Muscle of leg (tissue), 11 donors: Measurements from ENCODE around the gene FMN1. TPM values are rescaled to one million over a fixed set of nuclear protein-coding genes. Genes with fewer than 3 reads are reported as not detected.

Experiments used
- DNase-seq: peaks from one replicate; pipeline ENCODE4 v3.0.0; 2013
- H3K27ac ChIP-seq: one replicate; pipeline ENCODE4 v1.5.1; 2013; ENCODE audit warnings: mild to moderate bottlenecking, low read length, control low read depth
- H3K27me3 ChIP-seq: one replicate; pipeline ENCODE4 v1.6.1; 2013; ENCODE audit warnings: low read length; ENCODE audit not compliant: control insufficient read depth, insufficient read depth
- H3K36me3 ChIP-seq: one replicate; pipeline ENCODE4 v1.6.1; 2013; ENCODE audit warnings: low read length; ENCODE audit not compliant: control insufficient read depth, insufficient read depth
- H3K4me1 ChIP-seq: one replicate; pipeline ENCODE4 v1.6.1; 2013; ENCODE audit warnings: low read length; ENCODE audit not compliant: control insufficient read depth, insufficient read depth
- H3K4me3 ChIP-seq: one replicate; pipeline ENCODE4 v1.5.1; 2013; ENCODE audit warnings: low read length, control low read depth
- H3K9me3 ChIP-seq: replicated peaks from 2 replicates; pipeline ENCODE4 v1.6.1; 2013; ENCODE audit warnings: low read depth, low read length; ENCODE audit not compliant: control insufficient read depth
- WGBS: methylation state at CpG from one replicate; pipeline ENCODE4 v1.1.5; 2013; ENCODE audit warnings: missing lambda C conversion rate; ENCODE audit not compliant: insufficient coverage; 5-methylcytosine and 5-hydroxymethylcytosine counted together
- polyA plus RNA-seq, 8 donors: library from polyadenylated mRNA; unstranded; fragments of 120-200 nt; gene quantifications; one replicate each; pipeline versions ENCODE4 v1.2.1 to v1.2.3, GENCODE V29; 2013; ENCODE audit warnings: inconsistent platforms in 1 of 8, low replicate concordance in 1 of 8; ENCODE audit not compliant: insufficient read length in 8 of 8, insufficient read depth in 1 of 8
- total RNA-seq: library from RNA; stranded (reverse); fragments of 120-200 nt; gene quantifications from one replicate; pipeline ENCODE4 v1.2.4, GENCODE V29; 2013

FMN1 gene
- total and polyA plus RNA-seq, 9 donors, result 0.50 to 3.5 (median 1.0) TPM

DNA sequence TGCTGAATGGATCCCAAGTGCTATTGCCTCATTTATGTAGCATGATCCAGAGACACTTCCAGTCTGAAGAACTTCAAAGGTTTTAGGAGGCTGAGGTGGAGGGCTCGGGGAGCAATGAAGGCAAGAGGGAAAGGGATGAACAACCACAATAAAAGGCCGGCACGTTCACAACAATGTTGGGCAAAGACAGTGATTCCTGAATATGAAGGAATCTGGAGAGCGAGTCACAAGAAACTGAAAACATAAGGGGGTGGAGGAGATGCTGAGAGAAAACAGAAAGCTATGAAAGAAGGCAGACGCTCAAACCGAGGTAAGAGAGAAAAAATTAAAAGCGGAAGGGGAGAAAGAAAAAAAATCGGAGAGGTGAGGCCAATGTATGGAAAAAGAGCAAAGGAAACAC, 356.6 kb downstream of the FMN1 start:
- H3K9me3 ChIP-seq, result no peaks in the 10 kb centered on the region

DNA sequence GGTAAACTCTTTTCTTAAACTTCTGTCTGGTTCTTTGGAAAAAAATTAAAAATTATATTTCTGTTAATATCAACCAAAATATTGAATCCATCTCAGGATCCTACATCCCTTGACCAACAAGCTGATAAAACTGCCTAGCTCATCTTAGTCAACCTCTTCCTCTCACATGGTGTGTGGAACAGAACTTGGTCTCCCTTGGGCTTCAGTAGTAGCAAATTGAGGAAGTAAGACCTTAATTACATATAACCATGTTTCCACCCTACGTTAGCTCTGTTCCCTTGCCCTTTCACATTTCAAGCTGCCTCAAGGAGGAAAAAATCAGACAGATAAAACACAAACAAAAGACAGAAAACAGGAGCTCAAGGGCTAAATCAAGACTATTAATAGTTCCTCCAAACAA, 360.4 kb downstream of the FMN1 start:
- Histone ChIP-seq H3K9me3 (no peaks in the 10 kb centered on the region), H3K4me3 (no peak overlapping the region), H3K27me3 (peaks cover 9% of the 10 kb centered on the region), H3K36me3 (no peaks in the 10 kb centered on the region), H3K4me1 (no peaks in the 10 kb centered on the region), H3K27ac (no peak overlapping the region)
- no CpG with 5 or more reads among the region's 1 CpG for WGBS
- DNase-seq, result peak; percentile 50

More for the DNA sequence above, 356.6 kb downstream of the FMN1 start:
- Histone ChIP-seq H3K36me3 (no peaks in the 10 kb centered on the region), H3K27ac (no peak overlapping the region), H3K4me1 (no peaks in the 10 kb centered on the region), H3K4me3 (no peak overlapping the region), H3K27me3 (peaks cover 10% of the 10 kb centered on the region)
- no peak for DNase-seq
- 85% methylated on average over 8 of the region's 8 CpGs for WGBS

- Histone ChIP-seq H3K27me3 (peaks cover 4% of the 10 kb centered on the region), H3K4me1 (no peaks in the 10 kb centered on the region), H3K36me3 (no peaks in the 10 kb centered on the region), H3K4me3 (no peak overlapping the region), H3K9me3 (no peaks in the 10 kb centered on the region), H3K27ac (no peak overlapping the region)
- no peak for DNase-seq
- WGBS, result no CpG with 5 or more reads among the region's 1 CpG
These were observed 361.1 kb downstream of the FMN1 start for GRCh38 chr15:32833379-32833821.

- DNase-seq, result no peak
- Histone ChIP-seq H3K36me3 (no peaks in the 10 kb centered on the region), H3K27me3 (peaks cover 4% of the 10 kb centered on the region), H3K27ac (no peak overlapping the region), H3K9me3 (no peaks in the 10 kb centered on the region), H3K4me1 (no peaks in the 10 kb centered on the region), H3K4me3 (no peak overlapping the region)
- no CpG with 5 or more reads among the region's 1 CpG for WGBS
These were observed 363.0 kb downstream of the FMN1 start for GRCh38 chr15:32831485-32831884.

- no peak for DNase-seq
- no peaks in the 10 kb centered on the region for H3K4me1 ChIP-seq
- no peaks in the 10 kb centered on the region for H3K36me3 ChIP-seq
- H3K27ac ChIP-seq, result no peak overlapping the region
- H3K27me3 ChIP-seq, result peaks cover 4% of the 10 kb centered on the region
- no CpG with 5 or more reads among the region's 1 CpG for WGBS
- H3K4me3 ChIP-seq, result no peak overlapping the region
- no peaks in the 10 kb centered on the region for H3K9me3 ChIP-seq
These were observed 364.3 kb downstream of the FMN1 start for GRCh38 chr15:32830241-32830640.

- no peaks in the 10 kb centered on the region for H3K9me3 ChIP-seq
- H3K27ac ChIP-seq, result no peak overlapping the region
- no peaks in the 10 kb centered on the region for H3K36me3 ChIP-seq
- peaks cover 4% of the 10 kb centered on the region for H3K27me3 ChIP-seq
- no peak overlapping the region for H3K4me3 ChIP-seq
- DNase-seq, result no peak
- WGBS, result no CpG with 5 or more reads among the region's 2 CpGs
- no peaks in the 10 kb centered on the region for H3K4me1 ChIP-seq
These were observed 365.1 kb downstream of the FMN1 start for GRCh38 chr15:32829436-32829835.

DNA sequence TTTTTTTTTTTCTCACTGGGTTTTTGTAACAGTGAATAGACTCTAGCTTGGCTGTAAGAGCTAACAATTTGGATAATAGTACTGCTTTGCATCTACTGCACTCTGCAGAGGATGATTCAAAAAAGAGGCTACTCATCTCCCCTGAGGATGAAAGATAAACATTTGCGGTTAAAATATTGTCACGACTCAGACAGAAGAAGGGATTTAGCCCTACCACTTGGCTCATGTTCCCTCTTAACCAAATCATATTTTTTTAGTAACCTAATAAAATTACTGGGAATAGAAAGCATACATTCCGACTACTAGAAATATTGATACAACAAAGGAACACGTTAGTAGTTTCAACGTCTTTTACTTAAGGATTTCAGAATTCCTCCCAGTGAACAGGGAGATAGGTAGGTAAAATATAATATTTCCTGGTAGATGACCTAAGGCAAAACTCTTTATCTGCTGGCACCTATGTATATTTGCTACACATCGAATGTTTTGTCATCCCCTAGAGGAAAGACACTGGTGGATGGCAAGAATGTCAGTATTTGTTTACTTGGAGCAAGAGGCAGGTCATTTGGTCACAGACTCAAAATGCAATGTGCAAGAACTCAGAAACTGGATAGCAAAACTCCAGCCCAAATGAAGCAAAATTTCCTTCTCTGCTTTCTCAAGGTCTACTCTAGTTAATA, 365.9 kb downstream of the FMN1 start:
- Histone ChIP-seq H3K4me3 (no peak overlapping the region), H3K27ac (no peak overlapping the region), H3K27me3 (peaks cover 4% of the 10 kb centered on the region), H3K36me3 (no peaks in the 10 kb centered on the region), H3K9me3 (no peaks in the 10 kb centered on the region), H3K4me1 (no peaks in the 10 kb centered on the region)
- no peak for DNase-seq
- no CpG with 5 or more reads among the region's 6 CpGs for WGBS

DNA sequence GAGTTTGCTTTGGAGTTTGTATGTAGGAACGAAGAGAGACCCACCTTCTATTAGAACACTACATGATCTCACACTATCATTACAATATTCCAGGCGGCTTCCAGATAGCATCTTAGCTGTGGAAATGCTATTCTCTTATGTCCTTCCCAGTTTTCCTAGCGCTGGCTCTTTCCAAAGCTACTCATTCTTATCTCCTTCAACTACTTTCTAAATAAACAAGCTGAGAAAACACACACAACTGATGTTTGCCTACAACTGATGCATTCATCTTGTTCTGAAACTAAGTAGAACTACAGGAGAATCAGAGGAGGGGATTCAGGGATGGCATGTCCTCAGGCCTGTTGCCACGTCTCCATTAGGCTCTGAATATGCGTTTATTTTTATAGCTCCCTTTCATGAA, 367.8 kb downstream of the FMN1 start:
- no peak overlapping the region for H3K4me3 ChIP-seq
- no peak overlapping the region for H3K27ac ChIP-seq
- H3K36me3 ChIP-seq, result no peaks in the 10 kb centered on the region
- DNase-seq, result no peak
- WGBS, result 61% methylated on average over 2 of the region's 5 CpGs
- H3K9me3 ChIP-seq, result no peaks in the 10 kb centered on the region
- no peaks in the 10 kb centered on the region for H3K4me1 ChIP-seq
- H3K27me3 ChIP-seq, result peaks cover 4% of the 10 kb centered on the region

DNA sequence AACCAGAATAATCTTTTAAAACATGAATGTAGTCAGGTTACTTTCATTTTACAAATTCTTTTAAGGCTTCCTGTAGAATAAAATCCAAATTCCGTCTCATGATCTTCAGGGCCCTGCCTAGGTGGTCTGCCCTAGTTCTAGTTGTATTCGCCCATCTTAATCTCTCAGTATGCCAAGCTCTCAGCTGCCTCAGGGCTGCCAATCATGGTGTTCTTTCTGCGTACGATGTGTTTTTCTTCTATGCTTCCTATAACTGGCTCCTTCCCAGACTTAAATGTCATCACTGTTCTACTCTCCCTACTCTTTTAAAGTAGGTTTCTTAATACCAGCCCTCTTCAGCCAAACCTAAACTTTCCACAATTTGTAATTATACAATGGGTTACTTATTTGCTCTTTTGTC, 369.3 kb downstream of the FMN1 start:
- DNase-seq, result no peak
- H3K4me3 ChIP-seq, result no peak overlapping the region
- no peak overlapping the region for H3K27ac ChIP-seq
- no peaks in the 10 kb centered on the region for H3K36me3 ChIP-seq
- H3K9me3 ChIP-seq, result no peaks in the 10 kb centered on the region
- H3K27me3 ChIP-seq, result no peaks in the 10 kb centered on the region
- WGBS, result 88% methylated on average over 4 of the region's 4 CpGs
- no peaks in the 10 kb centered on the region for H3K4me1 ChIP-seq

GRCh38 chr15:32824777-32825176, 369.7 kb downstream of the FMN1 start:
- H3K4me1 ChIP-seq, result no peaks in the 10 kb centered on the region
- DNase-seq, result no peak
- no peak overlapping the region for H3K27ac ChIP-seq
- no peaks in the 10 kb centered on the region for H3K36me3 ChIP-seq
- H3K27me3 ChIP-seq, result no peaks in the 10 kb centered on the region
- H3K4me3 ChIP-seq, result no peak overlapping the region
- no peaks in the 10 kb centered on the region for H3K9me3 ChIP-seq
- 62% methylated on average over 5 of the region's 5 CpGs for WGBS

DNA sequence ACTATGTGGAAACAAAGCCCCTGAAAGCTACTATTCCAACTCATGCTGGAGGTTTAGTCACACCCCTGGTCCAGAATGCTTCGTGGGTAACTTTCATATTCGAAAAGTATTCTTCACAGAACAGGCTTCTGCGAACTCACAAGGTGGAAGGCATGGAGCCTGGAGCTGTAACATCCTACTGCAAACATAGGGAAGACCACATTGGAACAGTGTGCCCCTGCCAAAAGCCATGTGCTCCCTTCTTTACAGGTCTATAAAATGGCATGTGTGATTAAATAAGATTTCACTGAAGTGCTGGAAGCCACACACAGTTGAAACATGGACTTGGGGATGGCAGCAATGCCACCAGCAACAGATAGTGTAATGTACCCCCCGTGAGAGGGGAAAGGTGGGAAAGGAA, 370.8 kb downstream of the FMN1 start:
- DNase-seq, result no peak
- Histone ChIP-seq H3K27me3 (no peaks in the 10 kb centered on the region), H3K9me3 (no peaks in the 10 kb centered on the region), H3K36me3 (no peaks in the 10 kb centered on the region), H3K4me1 (no peaks in the 10 kb centered on the region), H3K27ac (no peak overlapping the region), H3K4me3 (no peak overlapping the region)
- WGBS, result 100% methylated on average over 3 of the region's 4 CpGs
